HCT116 (cell line): ENCODE data around the gene HOGA1. TPM values are rescaled to one million over a fixed set of nuclear protein-coding genes. Genes with fewer than 3 reads are reported as not detected.

Experiments used
- ATAC-seq: fragments of 200-7000 bp; cut with Tn5 transposase; 2 replicates; pipeline ENCODE4 v1.9.1; 2020; ENCODE audit warnings: mild to moderate bottlenecking, moderate library complexity
- BruUV-seq: library from RNA; stranded (reverse); fragments of 400-500 nt; replicated peaks from 2 replicates; lab custom pipeline; 2021; lab: Mats Ljungman, UMichigan
- CTCF ChIA-PET: fragments of 300-600 bp; sonication (Branson Sonifier 250); formaldehyde crosslinking; loops from one replicate; lab custom pipeline; 2021; ENCODE audit warnings: antibody characterized with exemption; lab: Charles Lee
- POLR2A ChIA-PET: fragments of 300-600, 350-600 bp; sonication (Branson Sonifier 250); formaldehyde crosslinking; loops from one replicate; lab custom pipeline; 2021; ENCODE audit warnings: antibody characterized with exemption; lab: Charles Lee
- RAD21 ChIA-PET, 2 experiments: fragments of 300-600 bp; sonication (Branson Sonifier 250); formaldehyde crosslinking; loops; one replicate each; lab custom pipeline; 2023; ENCODE audit warnings: low total read pairs in 2 of 2; ENCODE audit not compliant: uncharacterized antibody in 2 of 2, unreplicated experiment in 2 of 2, low non-redundant PET in 1 of 2; lab: Charles Lee
- DNase-seq: peaks from one replicate; pipeline ENCODE4 v3.0.0-alpha.2; 2010; ENCODE audit warnings: low read depth, low spot score
- H2AFZ ChIP-seq: fragments of 200-600 bp; shearing (Covaris generic), sonication (generic); 2 replicates; pipeline ENCODE4 v1.6.1; 2017; ENCODE audit warnings: low read depth, mixed run types, mixed read lengths, antibody characterized with exemption, low read length; ENCODE audit not compliant: poor library complexity, severe bottlenecking
- H3K27ac ChIP-seq: 2 replicates; pipeline ENCODE4 v1.5.1; 2012; ENCODE audit warnings: low read depth, low read length
- H3K27me3 ChIP-seq: fragments of 200-600 bp; sonication (generic); 2 replicates; pipeline ENCODE4 v1.6.1; 2016; ENCODE audit warnings: mixed run types, low read length, mixed read lengths; ENCODE audit not compliant: insufficient read depth
- H3K36me3 ChIP-seq, 2 experiments: fragments of 200-500 bp in 1 of 2; fragments of 200-600 bp in 1 of 2; sonication (Bioruptor generic) in 1 of 2; sonication (generic) in 1 of 2; 2 replicates each; pipeline versions ENCODE4 v1.5.1 to v1.6.1; 2014 to 2016; ENCODE audit warnings: low read length in 2 of 2, inconsistent platforms in 1 of 2, mixed read lengths in 1 of 2, mixed run types in 1 of 2; ENCODE audit not compliant: insufficient read depth in 2 of 2, control insufficient read depth in 1 of 2
- H3K4me1 ChIP-seq, 2 experiments: fragments of 200-600 bp in 1 of 2; sonication (generic) in 1 of 2; 2 replicates each; pipeline versions ENCODE4 v1.5.1 to v1.6.1; 2012 to 2017; ENCODE audit warnings: low read length in 2 of 2, inconsistent platforms in 1 of 2, mild to moderate bottlenecking in 1 of 2, mixed read lengths in 1 of 2, mixed run types in 1 of 2, moderate library complexity in 1 of 2; ENCODE audit not compliant: insufficient read depth in 2 of 2, control insufficient read depth in 1 of 2
- H3K4me2 ChIP-seq: fragments of 200-600 bp; sonication (generic); 2 replicates; pipeline ENCODE4 v1.6.1; 2017; ENCODE audit warnings: mixed run types, low read length, mixed read lengths
- H3K4me3 ChIP-seq, 2 experiments: fragments of 200-600 bp in 1 of 2; sonication (generic) in 1 of 2; replicated peaks in 1 of 2; 2 replicates each; pipeline ENCODE4 v1.5.1; 2011 to 2016; ENCODE audit warnings: low read length in 2 of 2, control low read depth in 1 of 2, low read depth in 1 of 2, mild to moderate bottlenecking in 1 of 2, mixed read lengths in 1 of 2, mixed run types in 1 of 2
- H3K79me2 ChIP-seq: fragments of 200-600 bp; sonication (generic); 2 replicates; pipeline ENCODE4 v1.6.1; 2017; ENCODE audit warnings: mild to moderate bottlenecking, mixed run types, low read length, moderate library complexity, mixed read lengths; ENCODE audit not compliant: insufficient read depth
- H3K9ac ChIP-seq: fragments of 200-600 bp; sonication (generic); 2 replicates; pipeline ENCODE4 v1.6.1; 2016; ENCODE audit warnings: low read length, mixed read lengths
- H3K9me2 ChIP-seq: fragments of 200-600 bp; sonication (generic), shearing (Covaris generic); 2 replicates; pipeline ENCODE4 v1.6.1; 2017; ENCODE audit warnings: mixed run types, mild to moderate bottlenecking, moderate library complexity; ENCODE audit not compliant: insufficient read depth
- H3K9me3 ChIP-seq, 2 experiments: fragments of 200-500 bp in 1 of 2; fragments of 200-600 bp in 1 of 2; sonication (Bioruptor generic) in 1 of 2; sonication (generic) in 1 of 2; 2 replicates each; pipeline ENCODE4 v1.6.1; 2014 to 2017; ENCODE audit warnings: low read length in 2 of 2, mixed read lengths in 2 of 2, inconsistent platforms in 1 of 2, low read depth in 1 of 2, mild to moderate bottlenecking in 1 of 2, mixed run types in 1 of 2, moderate library complexity in 1 of 2; ENCODE audit not compliant: control insufficient read depth in 1 of 2, insufficient read depth in 1 of 2
- H4K20me1 ChIP-seq: fragments of 200-600 bp; sonication (generic), shearing (Covaris generic); 2 replicates; pipeline ENCODE4 v1.6.1; 2017; ENCODE audit warnings: mixed run types, mild to moderate bottlenecking, moderate library complexity; ENCODE audit not compliant: insufficient read depth
- CBX3 ChIP-seq: IDR thresholded peaks from 2 replicates; pipeline ENCODE4 v1.6.1; 2012; ENCODE audit warnings: low read depth
- CEBPB ChIP-seq: IDR thresholded peaks from 2 replicates; pipeline ENCODE4 v1.6.1; 2012; ENCODE audit warnings: low read depth
- EGR1 ChIP-seq: IDR thresholded peaks from 2 replicates; pipeline ENCODE4 v1.6.1; 2012; ENCODE audit warnings: low read depth
- EZH2 ChIP-seq: fragments of 200-600 bp; sonication (generic); IDR thresholded peaks from 2 replicates; pipeline ENCODE4 v1.6.1; 2017; ENCODE audit warnings: antibody characterized with exemption, mixed run types
- EZH2phosphoT487 ChIP-seq: fragments of 200-600 bp; IDR thresholded peaks from 2 replicates; pipeline ENCODE4 v1.6.1; 2018; ENCODE audit warnings: antibody characterized with exemption, borderline replicate concordance
- FOSL1 ChIP-seq: IDR thresholded peaks from 2 replicates; pipeline ENCODE4 v1.6.1; 2012; ENCODE audit warnings: low read depth
- JUND ChIP-seq: IDR thresholded peaks from 2 replicates; pipeline ENCODE4 v1.6.1; 2012
- POLR2A ChIP-seq: IDR thresholded peaks from 2 replicates; pipeline ENCODE4 v1.7.0; 2011; ENCODE audit warnings: borderline replicate concordance; ENCODE audit not compliant: insufficient read depth, insufficient read length; ENCODE audit errors: extremely low read depth
- POLR2AphosphoS5 ChIP-seq: IDR thresholded peaks from 2 replicates; pipeline ENCODE4 v1.6.1; 2011; ENCODE audit warnings: mild to moderate bottlenecking, low read depth, low read length, moderate library complexity
- RAD21 ChIP-seq: IDR thresholded peaks from 2 replicates; pipeline ENCODE4 v1.6.1; 2012; ENCODE audit warnings: low read depth, mild to moderate bottlenecking
- SIN3A ChIP-seq: IDR thresholded peaks from 2 replicates; pipeline ENCODE4 v1.6.1; 2012; ENCODE audit warnings: low read depth
- SP1 ChIP-seq: IDR thresholded peaks from 2 replicates; pipeline ENCODE4 v1.6.1; 2012; ENCODE audit warnings: low read depth
- SRF ChIP-seq: IDR thresholded peaks from 2 replicates; pipeline ENCODE4 v1.6.1; 2012; ENCODE audit warnings: low read depth
- YY1 ChIP-seq: IDR thresholded peaks from 2 replicates; pipeline ENCODE4 v1.6.1; 2011; ENCODE audit warnings: low read length, low read depth, moderate library complexity, mild to moderate bottlenecking; ENCODE audit not compliant: insufficient replicate concordance; ENCODE audit errors: extremely low read depth
- ZNF274 ChIP-seq: fragments of 200-500 bp; sonication (Bioruptor generic); IDR thresholded peaks from 2 replicates; pipeline ENCODE4 v1.6.1; 2014; ENCODE audit warnings: mild to moderate bottlenecking, low read depth, low read length, inconsistent platforms
- intact Hi-C: fragments of 100-400 bp; cut with micrococcal nuclease; formaldehyde crosslinking; loops from 2 replicates; pipeline ENCODE4 v1.10.0; 2022
- total RNA-seq: library from RNA; stranded (reverse); gene quantifications from one replicate; pipeline ENCODE4 v1.2.1, GENCODE V29; 2021; ENCODE audit not compliant: unreplicated experiment
- TF ChIP-seq, protein P1 (sequence below), 3 experiments: fragments of 200-600 bp in 1 of 3; sonication (generic) in 1 of 3; IDR thresholded peaks in 2 of 3; conservative IDR thresholded peaks in 1 of 3; 2 replicates each; pipeline ENCODE4 v1.5.1; 2012 to 2017; ENCODE audit warnings: low read depth in 2 of 3, low read length in 2 of 3, antibody characterized with exemption in 1 of 3, borderline replicate concordance in 1 of 3, control low read depth in 1 of 3, mild to moderate bottlenecking in 1 of 3, mixed read lengths in 1 of 3, mixed run types in 1 of 3, moderate library complexity in 1 of 3; ENCODE audit not compliant: insufficient read depth in 1 of 3
- TF ChIP-seq, protein P2 (sequence below): IDR thresholded peaks from 2 replicates; pipeline ENCODE4 v1.6.1; 2012

Gene HOGA1
- total RNA-seq, 1 experiment from 2014 or later: 1.6 TPM

DNA sequence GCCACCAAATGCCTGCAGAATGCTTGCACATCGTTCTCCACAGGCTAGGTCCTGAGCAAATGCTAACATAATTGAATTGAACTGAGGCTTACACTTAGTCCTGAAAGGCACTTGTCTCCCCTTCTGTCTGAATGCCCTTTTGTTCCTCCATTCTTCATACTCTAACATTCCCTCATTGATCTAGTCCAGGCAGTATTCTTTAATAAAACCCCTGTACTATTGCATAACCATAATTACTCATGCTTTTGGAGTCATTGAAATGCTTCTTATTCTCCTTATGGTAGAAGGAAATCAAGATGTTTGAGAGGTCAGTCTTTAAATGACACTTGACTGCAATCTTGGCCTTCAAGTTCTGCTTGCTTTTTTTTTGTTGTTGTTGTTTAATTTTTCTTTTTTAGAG, 63.4 kb downstream of the HOGA1 start:
- Histone ChIP-seq H3K27me3 (no peaks in the 10 kb centered on the region), H3K79me2 (peaks cover 51% of the 10 kb centered on the region), H3K9me3 (no peaks in the 10 kb centered on the region), H3K4me3 (no peak overlapping the region), H3K4me2 (peak overlapping the region; percentile 37), H3K9me2 (no peaks in the 10 kb centered on the region), H3K4me1 (peaks cover 46 to 58% of the 10 kb centered on the region in 2 experiments), H3K36me3 (peaks cover 6 to 31% of the 10 kb centered on the region in 2 experiments; a peak in 2 of 4 replicates), H3K9ac (peak overlapping the region; percentile 20; the same call in 1 of the 2 replicates), H4K20me1 (no peaks in the 10 kb centered on the region), H3K27ac (peak overlapping the region; percentile 3; the same call in 1 of the 2 replicates), H2AFZ (no peak overlapping the region)
- POLR2A ChIA-PET: interaction anchor here (1.2 kb wide), 1 partner anchor 40 kb away, joined by 3 read pairs; the partner anchor contains the start of gene AVPI1
- BruUV-seq: no TSS peak
- RAD21 ChIA-PET: no interaction called here
- intact Hi-C loops: no loop called here
- TF ChIP-seq SIN3A (no peak), SP1 (peak; percentile 22; the same call in 1 of the 2 replicates), CEBPB (peak; percentile 89), EZH2 (no peak), FOSL1 (0 out of 2 replicates have a peak, but pooled peaks have one; percentile 7)
- ATAC-seq: no peak
- DNase-seq: no peak
- CTCF ChIA-PET: no interaction called here

GRCh38 chr10:97648562-97649404, 64.6 kb downstream of the HOGA1 start:
- ChIA-PET RAD21 (no interaction called here), CTCF (interaction anchor here (0.8 to 1.1 kb wide), 2 partner anchors 9 to 38 kb away, joined by 3 read pairs; partner anchors contain the start of genes AVPI1 and PI4K2A), POLR2A (interaction anchor here (1.1 kb wide), 1 partner anchor 8 kb away, joined by 8 read pairs; the partner anchor contains the start of gene PI4K2A)
- Histone ChIP-seq H3K4me2 (peak overlapping the region; percentile 71), H3K27ac (peak overlapping the region; percentile 60), H3K9me2 (no peaks in the 10 kb centered on the region), H3K9me3 (no peaks in the 10 kb centered on the region), H3K4me3 (peak overlapping the region in 1 of 2 experiments; percentile 41; a peak in 3 of 4 replicates), H3K27me3 (no peaks in the 10 kb centered on the region), H3K9ac (peak overlapping the region; percentile 55), H4K20me1 (no peaks in the 10 kb centered on the region), H2AFZ (no peak overlapping the region), H3K4me1 (peaks cover 46 to 59% of the 10 kb centered on the region in 2 experiments), H3K79me2 (peaks cover 39% of the 10 kb centered on the region), H3K36me3 (peaks cover 9 to 31% of the 10 kb centered on the region in 2 experiments; a peak in 3 of 4 replicates)
- peak; percentile 69 for DNase-seq
- peak; percentile 87 for ATAC-seq
- intact Hi-C loops: no loop called here
- TF ChIP-seq YY1 (peak; percentile 25), POLR2A (no peak), CBX3 (peak; percentile 96), JUND (peak; percentile 97), ZNF274 (no peak), FOSL1 (peak; percentile 95), CEBPB (peak; percentile 70), EGR1 (peak; percentile 72), SIN3A (peak; percentile 82), SRF (peak; percentile 71), EZH2phosphoT487 (no peak), RAD21 (peak; percentile 35; the same call in 1 of the 2 replicates), POLR2AphosphoS5 (peak; percentile 61), SP1 (peak; percentile 97)
- TF ChIP-seq, protein P1, sequence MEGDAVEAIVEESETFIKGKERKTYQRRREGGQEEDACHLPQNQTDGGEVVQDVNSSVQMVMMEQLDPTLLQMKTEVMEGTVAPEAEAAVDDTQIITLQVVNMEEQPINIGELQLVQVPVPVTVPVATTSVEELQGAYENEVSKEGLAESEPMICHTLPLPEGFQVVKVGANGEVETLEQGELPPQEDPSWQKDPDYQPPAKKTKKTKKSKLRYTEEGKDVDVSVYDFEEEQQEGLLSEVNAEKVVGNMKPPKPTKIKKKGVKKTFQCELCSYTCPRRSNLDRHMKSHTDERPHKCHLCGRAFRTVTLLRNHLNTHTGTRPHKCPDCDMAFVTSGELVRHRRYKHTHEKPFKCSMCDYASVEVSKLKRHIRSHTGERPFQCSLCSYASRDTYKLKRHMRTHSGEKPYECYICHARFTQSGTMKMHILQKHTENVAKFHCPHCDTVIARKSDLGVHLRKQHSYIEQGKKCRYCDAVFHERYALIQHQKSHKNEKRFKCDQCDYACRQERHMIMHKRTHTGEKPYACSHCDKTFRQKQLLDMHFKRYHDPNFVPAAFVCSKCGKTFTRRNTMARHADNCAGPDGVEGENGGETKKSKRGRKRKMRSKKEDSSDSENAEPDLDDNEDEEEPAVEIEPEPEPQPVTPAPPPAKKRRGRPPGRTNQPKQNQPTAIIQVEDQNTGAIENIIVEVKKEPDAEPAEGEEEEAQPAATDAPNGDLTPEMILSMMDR (IDR thresholded peaks at IDR 0.05 in 2 of 3, conservative IDR thresholded peaks at IDR 0.05 in 1 of 3; ENCODE audit: borderline replicate concordance in 1 of 3, insufficient read depth in 1 of 3, low read depth in 2 of 3, low read length in 2 of 3): no peak
- TF ChIP-seq, protein P2, sequence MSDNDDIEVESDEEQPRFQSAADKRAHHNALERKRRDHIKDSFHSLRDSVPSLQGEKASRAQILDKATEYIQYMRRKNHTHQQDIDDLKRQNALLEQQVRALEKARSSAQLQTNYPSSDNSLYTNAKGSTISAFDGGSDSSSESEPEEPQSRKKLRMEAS: peak; percentile 75
- BruUV-seq: TSS peak; percentile 86
